Neuronal stem cell (in vitro differentiated cells): Measurements from ENCODE around the gene PRKAG1.

Experiments used
- DNase-seq: peaks from one replicate; pipeline ENCODE4 v3.0.0-alpha.2; 2013; ENCODE audit warnings: low spot score
- H2AFZ ChIP-seq: one replicate; pipeline ENCODE4 v1.6.1; 2013; ENCODE audit warnings: mild to moderate bottlenecking, low read length, inconsistent platforms
- H2AK5ac ChIP-seq: 2 replicates; pipeline ENCODE4 v1.6.1; 2013; ENCODE audit warnings: low read depth, mild to moderate bottlenecking, inconsistent platforms, low read length, moderate library complexity, mixed read lengths
- H2BK120ac ChIP-seq: 2 replicates; pipeline ENCODE4 v1.6.1; 2013; ENCODE audit warnings: low read depth, mild to moderate bottlenecking, inconsistent platforms, low read length, moderate library complexity, mixed read lengths
- H2BK12ac ChIP-seq: one replicate; pipeline ENCODE4 v1.6.1; 2013; ENCODE audit warnings: low read length, inconsistent platforms
- H2BK15ac ChIP-seq: 2 replicates; pipeline ENCODE4 v1.6.1; 2013; ENCODE audit warnings: mild to moderate bottlenecking, low read length, inconsistent platforms, mixed read lengths
- H2BK5ac ChIP-seq: one replicate; pipeline ENCODE4 v1.6.1; 2013; ENCODE audit warnings: inconsistent platforms, mild to moderate bottlenecking, low read length, moderate library complexity
- H3K14ac ChIP-seq: one replicate; pipeline ENCODE4 v1.6.1; 2013; ENCODE audit warnings: low read length, inconsistent platforms
- H3K18ac ChIP-seq: 2 replicates; pipeline ENCODE4 v1.6.1; 2013; ENCODE audit warnings: low read length, inconsistent platforms
- H3K23ac ChIP-seq: 2 replicates; pipeline ENCODE4 v1.6.1; 2013; ENCODE audit warnings: low read depth, mild to moderate bottlenecking, mixed read lengths, low read length, inconsistent platforms; ENCODE audit not compliant: poor library complexity
- H3K27ac ChIP-seq: replicated peaks from 3 replicates; pipeline ENCODE4 v1.5.1; 2013; ENCODE audit warnings: low read length, inconsistent platforms
- H3K27me3 ChIP-seq, 3 experiments: 2 replicates each; pipeline ENCODE4 v1.6.1; 2013; ENCODE audit warnings: low read length in 3 of 3, mild to moderate bottlenecking in 2 of 3, inconsistent platforms in 1 of 3, low read depth in 1 of 3, mixed read lengths in 1 of 3, moderate library complexity in 1 of 3; ENCODE audit not compliant: control insufficient read depth in 3 of 3, insufficient read depth in 3 of 3
- H3K36me3 ChIP-seq, 2 donors: replicated peaks in 1 of 2; 2 replicates each; pipeline ENCODE4 v1.6.1; 2013; ENCODE audit warnings: low read length in 2 of 2; ENCODE audit not compliant: control insufficient read depth in 2 of 2, insufficient read depth in 2 of 2
- H3K4ac ChIP-seq: 2 replicates; pipeline ENCODE4 v1.6.1; 2013; ENCODE audit warnings: inconsistent platforms, mild to moderate bottlenecking, low read length, moderate library complexity
- H3K4me1 ChIP-seq, 2 donors: 1 replicate in 1 of 2; 2 replicates in 1 of 2; pipeline ENCODE4 v1.6.1; 2013; ENCODE audit warnings: low read length in 2 of 2, low read depth in 1 of 2; ENCODE audit not compliant: control insufficient read depth in 2 of 2, insufficient read depth in 1 of 2
- H3K4me2 ChIP-seq: one replicate; pipeline ENCODE4 v1.6.1; 2013; ENCODE audit warnings: mild to moderate bottlenecking, low read length, inconsistent platforms; ENCODE audit not compliant: insufficient read depth, poor library complexity, severe bottlenecking
- H3K4me3 ChIP-seq, 2 donors: 2 replicates each; pipeline ENCODE4 v1.5.1; 2013; ENCODE audit warnings: low read length in 2 of 2, mild to moderate bottlenecking in 2 of 2, inconsistent platforms in 1 of 2, moderate library complexity in 1 of 2
- H3K79me1 ChIP-seq: one replicate; pipeline ENCODE4 v1.6.1; 2013; ENCODE audit warnings: low read depth, mild to moderate bottlenecking, inconsistent platforms, low read length, moderate library complexity
- H3K9ac ChIP-seq: one replicate; pipeline ENCODE4 v1.6.1; 2013; ENCODE audit warnings: mild to moderate bottlenecking, low read depth, low read length, inconsistent platforms; ENCODE audit not compliant: poor library complexity
- H3K9me3 ChIP-seq, 2 donors: replicated peaks in 1 of 2; 2 replicates each; pipeline versions ENCODE3 to v1.6.1; 2013; ENCODE audit warnings: low read length in 2 of 2, mild to moderate bottlenecking in 2 of 2, inconsistent platforms in 1 of 2, low read depth in 1 of 2, mixed read lengths in 1 of 2, moderate library complexity in 1 of 2; ENCODE audit not compliant: control insufficient read depth in 2 of 2, insufficient read depth in 1 of 2
- H4K8ac ChIP-seq: one replicate; pipeline ENCODE4 v1.6.1; 2013; ENCODE audit warnings: low read depth, mild to moderate bottlenecking, inconsistent platforms, low read length, moderate library complexity
- H4K91ac ChIP-seq: one replicate; pipeline ENCODE4 v1.6.1; 2013; ENCODE audit warnings: low read length, low read depth, mild to moderate bottlenecking, inconsistent platforms; ENCODE audit not compliant: poor library complexity
- WGBS, 2 donors: extraction: QIAGEN DNeasy Blood & Tissue Kit; methylation state at CpG; one replicate each; pipeline ENCODE4 v1.1.7; 2013; ENCODE audit warnings: missing lambda C conversion rate in 2 of 2, mixed read lengths in 1 of 2; ENCODE audit not compliant: insufficient read length in 2 of 2, insufficient replicate concordance in 1 of 2; ENCODE audit errors: extremely low coverage in 2 of 2; 5-methylcytosine and 5-hydroxymethylcytosine counted together

PRKAG1 gene

DNA sequence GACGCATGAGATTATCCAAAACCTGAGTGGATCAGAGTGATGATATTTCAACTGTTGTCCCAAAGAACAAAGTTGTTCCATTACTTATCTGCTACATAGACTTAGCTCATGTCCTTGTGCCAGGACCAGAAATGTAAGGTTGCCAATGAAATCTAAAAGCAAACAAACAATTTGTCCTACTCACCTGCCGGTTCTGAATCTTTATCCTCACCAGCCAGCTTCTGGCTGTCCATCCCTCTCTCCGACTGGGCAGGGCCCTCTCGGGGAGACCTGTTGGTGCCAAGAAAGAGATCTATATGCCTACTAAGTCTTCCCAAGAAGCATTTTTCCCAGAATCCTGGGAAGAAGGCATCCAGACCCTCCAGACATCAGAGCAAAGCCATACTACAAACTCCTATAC is 36.5 kb upstream of the PRKAG1 start:
- H3K36me3 ChIP-seq: peaks cover 52 to 78% of the 10 kb centered on the region in 2 donors
- WGBS, 2 donors: no CpG with 5 or more reads among the region's 4 CpGs
- H3K4me3 ChIP-seq: no peak overlapping the region
- H2BK120ac ChIP-seq: no peak overlapping the region
- no peaks in the 10 kb centered on the region for H3K9me3 ChIP-seq
- H3K27ac ChIP-seq: no peak overlapping the region
- H3K4ac ChIP-seq: no peak overlapping the region
- peaks cover 22 to 27% of the 10 kb centered on the region in 2 donors for H3K4me1 ChIP-seq
- no peak overlapping the region for H2BK5ac ChIP-seq
- H3K79me1 ChIP-seq: peaks cover 22% of the 10 kb centered on the region
- DNase-seq: no peak
- H3K4me2 ChIP-seq: no peak overlapping the region
- no peak overlapping the region for H4K91ac ChIP-seq
- no peak overlapping the region for H2AK5ac ChIP-seq
- H3K18ac ChIP-seq: no peak overlapping the region
- H3K9ac ChIP-seq: no peak overlapping the region
- no peak overlapping the region for H4K8ac ChIP-seq
- no peak overlapping the region for H3K14ac ChIP-seq
- H3K23ac ChIP-seq: no peak overlapping the region
- H2BK12ac ChIP-seq: no peak overlapping the region
- no peak overlapping the region for H2AFZ ChIP-seq
- H3K27me3 ChIP-seq: no peaks in the 10 kb centered on the region
- no peak overlapping the region for H2BK15ac ChIP-seq

DNA sequence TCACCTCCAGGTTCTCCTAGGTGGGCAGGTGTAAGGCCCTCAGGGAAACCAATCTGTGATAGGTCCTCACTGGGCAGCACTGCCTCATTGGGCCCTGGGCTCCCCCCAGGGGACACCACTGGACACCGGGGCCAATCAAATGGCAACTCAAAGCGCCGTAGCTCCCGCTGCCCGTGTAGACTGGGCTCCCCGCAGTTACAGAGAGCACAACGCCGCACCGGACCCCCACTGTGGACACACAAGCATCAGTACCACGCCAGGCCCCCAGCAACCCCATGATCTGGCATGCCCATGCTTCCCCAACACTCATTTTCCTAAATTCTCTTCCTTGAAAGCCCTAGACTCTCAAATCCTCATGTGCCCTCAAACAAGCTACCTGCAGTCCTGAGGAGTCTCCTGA is 35.9 kb upstream of the PRKAG1 start:
- WGBS, 2 donors: no CpG with 5 or more reads among the region's 10 CpGs
- Histone ChIP-seq H3K9ac (no peak overlapping the region), H3K27me3 (no peaks in the 10 kb centered on the region), H3K79me1 (peaks cover 21% of the 10 kb centered on the region), H3K4me3 (no peak overlapping the region), H3K27ac (no peak overlapping the region), H3K14ac (no peak overlapping the region), H3K36me3 (peaks cover 57 to 84% of the 10 kb centered on the region in 2 donors), H2BK12ac (no peak overlapping the region), H2BK15ac (no peak overlapping the region), H3K23ac (no peak overlapping the region), H4K91ac (no peak overlapping the region), H3K4me1 (peaks cover 22 to 27% of the 10 kb centered on the region in 2 donors), H2AFZ (no peak overlapping the region), H4K8ac (no peak overlapping the region), H2AK5ac (no peak overlapping the region), H2BK5ac (no peak overlapping the region), H3K18ac (no peak overlapping the region), H3K9me3 (no peaks in the 10 kb centered on the region), H3K4me2 (no peak overlapping the region), H3K4ac (no peak overlapping the region), H2BK120ac (no peak overlapping the region)
- no peak for DNase-seq

DNA sequence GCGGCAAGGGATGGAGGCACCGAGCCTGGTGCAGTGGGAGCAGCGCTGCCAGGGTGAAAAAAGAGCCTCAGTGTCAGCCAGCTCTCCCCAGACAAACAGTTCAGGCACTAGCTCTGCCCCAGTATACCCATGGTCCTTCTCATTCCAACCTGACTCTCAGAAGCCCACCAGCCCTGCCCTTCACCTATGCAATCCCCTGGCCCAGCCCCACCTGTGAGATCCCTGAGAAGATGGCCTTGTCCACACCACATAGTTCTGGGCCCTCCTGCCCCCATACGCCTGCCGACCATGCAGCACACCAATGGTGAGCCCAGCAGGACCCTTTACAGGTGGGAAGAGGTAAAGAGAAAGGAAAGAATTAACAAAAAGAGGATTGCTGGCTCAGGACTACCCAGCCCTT is 35.5 kb upstream of the PRKAG1 start:
- no peak for DNase-seq
- no peak overlapping the region for H3K18ac ChIP-seq
- no peak overlapping the region for H3K9ac ChIP-seq
- no peak overlapping the region for H3K4me2 ChIP-seq
- H3K79me1 ChIP-seq: peaks cover 17% of the 10 kb centered on the region
- no peak overlapping the region for H4K8ac ChIP-seq
- no peaks in the 10 kb centered on the region for H3K9me3 ChIP-seq
- H4K91ac ChIP-seq: no peak overlapping the region
- H2BK5ac ChIP-seq: no peak overlapping the region
- no peak overlapping the region for H2BK12ac ChIP-seq
- no peaks in the 10 kb centered on the region for H3K27me3 ChIP-seq
- no peak overlapping the region for H3K27ac ChIP-seq
- no peak overlapping the region for H3K4me3 ChIP-seq
- no peak overlapping the region for H3K14ac ChIP-seq
- WGBS, 2 donors: no CpG with 5 or more reads among the region's 5 CpGs
- H2AK5ac ChIP-seq: no peak overlapping the region
- no peak overlapping the region for H2BK120ac ChIP-seq
- no peak overlapping the region for H3K4ac ChIP-seq
- no peak overlapping the region for H3K23ac ChIP-seq
- H2AFZ ChIP-seq: no peak overlapping the region
- peaks cover 62 to 88% of the 10 kb centered on the region in 2 donors for H3K36me3 ChIP-seq
- peaks cover 20 to 27% of the 10 kb centered on the region in 2 donors for H3K4me1 ChIP-seq
- H2BK15ac ChIP-seq: no peak overlapping the region

DNA sequence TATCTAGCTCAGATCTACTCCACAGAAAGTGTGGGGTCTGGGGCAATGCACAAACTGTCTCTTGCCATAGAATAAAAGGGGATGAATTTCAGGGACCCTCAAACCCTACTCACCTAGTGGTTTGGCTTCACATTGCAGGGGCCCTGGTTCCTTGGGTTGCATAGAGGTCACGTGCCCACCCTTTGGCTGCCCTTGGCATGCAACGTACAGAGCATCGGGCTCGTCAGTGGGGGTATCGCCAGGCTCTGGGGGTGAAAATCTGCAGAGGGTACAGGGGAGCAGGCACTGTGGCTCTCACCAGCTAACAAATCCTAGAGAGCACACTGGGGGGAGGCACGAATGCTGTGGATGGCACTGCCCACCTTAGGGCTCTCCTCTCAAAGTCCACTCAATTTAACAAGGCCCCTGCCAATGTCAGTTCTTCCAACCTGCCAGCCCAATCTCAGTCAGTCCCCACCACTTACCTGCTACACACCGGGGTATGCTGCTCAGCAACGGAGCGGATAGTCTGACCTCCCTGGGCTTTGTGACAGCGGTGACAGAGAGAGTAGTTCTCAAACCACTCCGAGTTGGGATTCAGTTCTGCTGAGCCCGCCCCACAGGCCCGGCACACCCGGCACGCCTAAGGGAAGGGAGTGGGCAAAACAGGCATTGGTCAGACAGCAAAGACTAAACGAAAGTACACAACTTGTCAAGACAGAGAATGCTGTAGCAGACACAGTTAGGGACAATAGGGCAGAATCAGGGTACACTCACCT is 34.1 kb upstream of the PRKAG1 start:
- peaks cover 75 to 93% of the 10 kb centered on the region in 2 donors for H3K36me3 ChIP-seq

More for the DNA sequence above, 34.1 kb upstream of the PRKAG1 start:
- H2BK15ac ChIP-seq: no peak overlapping the region
- H3K4me3 ChIP-seq: no peak overlapping the region
- no peak overlapping the region for H2AK5ac ChIP-seq
- no peak overlapping the region for H4K91ac ChIP-seq
- no peak overlapping the region for H3K4ac ChIP-seq
- H2BK5ac ChIP-seq: no peak overlapping the region
- H2BK12ac ChIP-seq: no peak overlapping the region
- H3K18ac ChIP-seq: no peak overlapping the region
- H3K79me1 ChIP-seq: peaks cover 12% of the 10 kb centered on the region
- peak overlapping the region; percentile 30 for H3K9ac ChIP-seq
- no peaks in the 10 kb centered on the region for H3K27me3 ChIP-seq
- no peak overlapping the region for H3K4me2 ChIP-seq
- H3K27ac ChIP-seq: no peak overlapping the region
- no peak overlapping the region for H2BK120ac ChIP-seq
- DNase-seq: no peak
- no peak overlapping the region for H4K8ac ChIP-seq
- WGBS, 2 donors: no CpG with 5 or more reads among the region's 16 CpGs
- H3K14ac ChIP-seq: no peak overlapping the region
- no peak overlapping the region for H2AFZ ChIP-seq
- H3K9me3 ChIP-seq: no peaks in the 10 kb centered on the region
- peaks cover 8 to 16% of the 10 kb centered on the region in 2 donors for H3K4me1 ChIP-seq
- H3K23ac ChIP-seq: no peak overlapping the region
